GM23338 (cell line): ENCODE results near the gene SH3RF3. TPM values are rescaled to one million over a fixed set of nuclear protein-coding genes. Genes with fewer than 3 reads are reported as not detected.

Experiments
- microRNA-seq: library from miRNA; unstranded; fragments of <30 nt; microRNA quantifications from one replicate; pipeline ENCODE4, GENCODE V29; 2017
- polyA plus RNA-seq: library from polyadenylated mRNA; unstranded; fragments of >200 nt; fragmentation: Nextera tagmentation; extraction: Ambion mirVana; gene quantifications from 2 replicates; pipeline ENCODE4 v1.2.1, GENCODE V29; 2016
- small RNA-seq: library from RNA; depleted of rRNA; stranded (forward); fragments of <200 nt; gene quantifications from one replicate; pipeline ENCODE3, GENCODE V24; 2014; ENCODE audit warnings: low replicate concordance
- total RNA-seq: library from RNA; depleted of rRNA; stranded (reverse); fragments of >200 nt; shearing (Covaris generic); gene quantifications from 2 replicates; pipeline ENCODE4 v1.2.3, GENCODE V29; 2014; rRNA removed

Gene SH3RF3
- total and polyA plus RNA-seq, 2 experiments from 2014 or later, result 0.11 to 0.63 TPM

Small RNA genes lying within 50 kb of the gene (microRNA-seq; reads per million reads assigned to microRNA genes)
- gene MIR4265, result not detected
- not detected for gene MIR4266

Small RNA genes lying within 50 kb of the gene (small RNA-seq; reads per million reads assigned to genes)
- gene MIR4265 (not detected), gene MIR4266 (not detected), gene RF00017 (not detected), gene SNRPGP9 (not detected)

Other genes starting within 250 kb of the SH3RF3 start
- not detected in 2 replicates for gene EDAR, start 140.0 kb upstream of the SH3RF3 start, total RNA-seq
- 0.10 TPM in 1 of 2 replicates, not detected in the other for gene EDAR, start 140.0 kb upstream of the SH3RF3 start, polyA plus RNA-seq